Measurements from ENCODE around the gene ANXA8L1.
"Not testable (repeated sequence)": the region's sequence is repeated elsewhere in the genome, so short reads cannot be mapped to it uniquely, and the experiment has no call there.

Gene ANXA8L1, protein sequence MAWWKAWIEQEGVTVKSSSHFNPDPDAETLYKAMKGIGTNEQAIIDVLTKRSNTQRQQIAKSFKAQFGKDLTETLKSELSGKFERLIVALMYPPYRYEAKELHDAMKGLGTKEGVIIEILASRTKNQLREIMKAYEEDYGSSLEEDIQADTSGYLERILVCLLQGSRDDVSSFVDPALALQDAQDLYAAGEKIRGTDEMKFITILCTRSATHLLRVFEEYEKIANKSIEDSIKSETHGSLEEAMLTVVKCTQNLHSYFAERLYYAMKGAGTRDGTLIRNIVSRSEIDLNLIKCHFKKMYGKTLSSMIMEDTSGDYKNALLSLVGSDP

DNA sequence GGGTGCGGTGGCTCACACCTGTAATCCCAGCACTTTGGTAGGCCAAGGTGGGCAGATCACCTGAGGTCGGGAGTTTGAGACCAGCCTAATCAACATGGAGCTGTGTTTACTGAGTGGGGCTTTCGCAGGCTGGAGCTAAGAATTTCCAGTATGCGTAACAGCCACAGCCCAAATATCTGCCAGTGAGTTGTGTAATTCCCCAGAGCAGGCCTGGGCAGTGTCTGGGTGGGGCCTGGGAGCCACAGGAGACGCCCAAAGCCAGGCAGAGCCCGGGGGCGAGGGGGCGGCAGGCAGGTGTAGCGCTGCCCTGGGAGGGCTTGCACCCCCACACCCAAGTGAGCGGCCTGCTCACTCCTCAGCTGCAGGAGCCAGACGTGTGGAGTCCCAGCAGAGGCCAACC, at the start of gene ANXA8L1:
Gene ANXA8L1, plus strand, starts transcription at position 371 of the 400 bp plus-strand sequence. CDS start 76 bp downstream, outside the sequence.
- not testable (repeated sequence) for DNase-seq (ENCODE audit: low read depth); H3K27me3 ChIP-seq (replicated peaks; ENCODE audit: control insufficient read depth, insufficient read depth, low read length); H3K36me3 ChIP-seq (ENCODE audit: control insufficient read depth, insufficient read depth, low read length, severe bottlenecking); H3K4me3 ChIP-seq (ENCODE audit: low read length); H3K9ac ChIP-seq (ENCODE audit: low read length); H3K4me1 ChIP-seq (ENCODE audit: control insufficient read depth, insufficient read depth, low read length); H3K9me3 ChIP-seq (ENCODE audit: control insufficient read depth, low read length)

GRCh38 chr10:46326066-46326465, 49.5 kb upstream of the ANXA8L1 start:
- Histone ChIP-seq H3K27me3 (replicated peaks; ENCODE audit: control insufficient read depth, insufficient read depth, low read length) (peaks cover 46% of the 10 kb centered on the region), H3K4me3 (ENCODE audit: low read length) (no peak overlapping the region), H3K36me3 (ENCODE audit: control insufficient read depth, insufficient read depth, low read length, severe bottlenecking) (no peaks in the 10 kb centered on the region), H3K9ac (ENCODE audit: low read length) (no peak overlapping the region), H3K4me1 (ENCODE audit: control insufficient read depth, insufficient read depth, low read length) (peaks cover 3% of the 10 kb centered on the region), H3K9me3 (ENCODE audit: control insufficient read depth, low read length) (no peaks in the 10 kb centered on the region)
- DNase-seq (ENCODE audit: low read depth), result no peak

- no peak overlapping the region for H3K9ac ChIP-seq (ENCODE audit: low read length)
- H3K36me3 ChIP-seq (ENCODE audit: control insufficient read depth, insufficient read depth, low read length, severe bottlenecking), result no peaks in the 10 kb centered on the region
- no peaks in the 10 kb centered on the region for H3K9me3 ChIP-seq (ENCODE audit: control insufficient read depth, low read length)
- DNase-seq (ENCODE audit: low read depth), result no peak
- peaks cover 49% of the 10 kb centered on the region for H3K27me3 ChIP-seq (replicated peaks; ENCODE audit: control insufficient read depth, insufficient read depth, low read length)
- peaks cover 3% of the 10 kb centered on the region for H3K4me1 ChIP-seq (ENCODE audit: control insufficient read depth, insufficient read depth, low read length)
- H3K4me3 ChIP-seq (ENCODE audit: low read length), result no peak overlapping the region
Observed at GRCh38 chr10:46326971-46327370, 48.6 kb upstream of the ANXA8L1 start.

DNA sequence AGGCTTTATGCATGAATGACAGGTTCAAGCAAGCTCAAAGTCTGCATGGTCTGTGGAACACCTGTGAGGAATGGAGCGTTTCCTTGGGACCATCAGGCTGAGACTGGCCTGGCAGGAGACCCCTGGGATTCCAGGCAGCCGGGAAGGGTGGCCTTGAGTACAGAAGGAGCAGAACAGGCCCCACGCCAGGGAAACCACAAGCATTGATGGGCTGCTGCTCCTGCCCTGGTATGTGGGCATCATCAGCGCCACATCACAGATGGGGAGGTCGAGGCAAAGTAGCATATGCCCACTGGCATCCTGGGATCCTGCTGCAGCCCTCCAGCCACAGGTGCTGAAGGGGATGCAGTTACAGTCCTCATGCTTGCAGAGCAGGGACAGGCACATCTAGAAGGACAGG, 47.9 kb upstream of the ANXA8L1 start:
- no peaks in the 10 kb centered on the region for H3K36me3 ChIP-seq (ENCODE audit: control insufficient read depth, insufficient read depth, low read length, severe bottlenecking)
- no peaks in the 10 kb centered on the region for H3K9me3 ChIP-seq (ENCODE audit: control insufficient read depth, low read length)
- DNase-seq (ENCODE audit: low read depth), result no peak

GRCh38 chr10:46328853-46329689, 46.5 kb upstream of the ANXA8L1 start:
- Histone ChIP-seq H3K36me3 (ENCODE audit: control insufficient read depth, insufficient read depth, low read length, severe bottlenecking) (no peaks in the 10 kb centered on the region), H3K4me3 (ENCODE audit: low read length) (no peak overlapping the region), H3K9me3 (ENCODE audit: control insufficient read depth, low read length) (no peaks in the 10 kb centered on the region), H3K4me1 (ENCODE audit: control insufficient read depth, insufficient read depth, low read length) (no peaks in the 10 kb centered on the region), H3K27me3 (replicated peaks; ENCODE audit: control insufficient read depth, insufficient read depth, low read length) (peaks cover 51% of the 10 kb centered on the region), H3K9ac (ENCODE audit: low read length) (no peak overlapping the region)
- DNase-seq (ENCODE audit: low read depth), result no peak

More for the DNA sequence above, 47.9 kb upstream of the ANXA8L1 start:
- Histone ChIP-seq H3K4me1 (ENCODE audit: control insufficient read depth, insufficient read depth, low read length) (peaks cover 3% of the 10 kb centered on the region), H3K4me3 (ENCODE audit: low read length) (no peak overlapping the region), H3K27me3 (replicated peaks; ENCODE audit: control insufficient read depth, insufficient read depth, low read length) (peaks cover 51% of the 10 kb centered on the region), H3K9ac (ENCODE audit: low read length) (no peak overlapping the region)

DNA sequence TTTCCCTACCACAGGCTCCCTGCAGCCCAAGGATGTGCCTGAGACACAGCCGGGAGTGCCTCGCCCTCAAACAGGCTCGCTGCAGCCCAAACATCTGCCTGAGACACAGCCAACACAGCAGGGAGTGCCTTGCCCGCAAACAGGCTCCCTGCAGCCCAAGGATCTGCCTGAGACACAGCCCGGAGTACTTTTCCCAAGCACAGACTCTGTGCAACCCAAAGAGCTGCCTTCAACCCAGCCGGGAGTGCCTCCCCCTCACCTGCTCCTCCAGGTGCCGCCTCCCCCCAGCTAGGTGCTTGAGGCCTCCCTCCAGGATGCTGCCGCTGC, 45.9 kb upstream of the ANXA8L1 start:
- no peak overlapping the region for H3K9ac ChIP-seq (ENCODE audit: low read length)
- H3K36me3 ChIP-seq (ENCODE audit: control insufficient read depth, insufficient read depth, low read length, severe bottlenecking), result no peaks in the 10 kb centered on the region
- no peaks in the 10 kb centered on the region for H3K9me3 ChIP-seq (ENCODE audit: control insufficient read depth, low read length)
- DNase-seq (ENCODE audit: low read depth), result no peak
- no peaks in the 10 kb centered on the region for H3K4me1 ChIP-seq (ENCODE audit: control insufficient read depth, insufficient read depth, low read length)
- no peak overlapping the region for H3K4me3 ChIP-seq (ENCODE audit: low read length)
- H3K27me3 ChIP-seq (replicated peaks; ENCODE audit: control insufficient read depth, insufficient read depth, low read length), result peaks cover 51% of the 10 kb centered on the region

- peaks cover 49% of the 10 kb centered on the region for H3K27me3 ChIP-seq (replicated peaks; ENCODE audit: control insufficient read depth, insufficient read depth, low read length)
- no peaks in the 10 kb centered on the region for H3K4me1 ChIP-seq (ENCODE audit: control insufficient read depth, insufficient read depth, low read length)
- no peak overlapping the region for H3K9ac ChIP-seq (ENCODE audit: low read length)
- H3K9me3 ChIP-seq (ENCODE audit: control insufficient read depth, low read length), result no peaks in the 10 kb centered on the region
- no peak for DNase-seq (ENCODE audit: low read depth)
- H3K36me3 ChIP-seq (ENCODE audit: control insufficient read depth, insufficient read depth, low read length, severe bottlenecking), result no peaks in the 10 kb centered on the region
- H3K4me3 ChIP-seq (ENCODE audit: low read length), result no peak overlapping the region
Observed at GRCh38 chr10:46330894-46331293, 44.7 kb upstream of the ANXA8L1 start.

- H3K9me3 ChIP-seq (ENCODE audit: control insufficient read depth, low read length); H3K4me3 ChIP-seq (ENCODE audit: low read length); H3K36me3 ChIP-seq (ENCODE audit: control insufficient read depth, insufficient read depth, low read length, severe bottlenecking); H3K9ac ChIP-seq (ENCODE audit: low read length); H3K27me3 ChIP-seq (replicated peaks; ENCODE audit: control insufficient read depth, insufficient read depth, low read length); H3K4me1 ChIP-seq (ENCODE audit: control insufficient read depth, insufficient read depth, low read length); DNase-seq (ENCODE audit: low read depth): not testable (repeated sequence)
Observed at GRCh38 chr10:46365484-46365883, 10.1 kb upstream of the ANXA8L1 start.

- not testable (repeated sequence) for H3K4me3 ChIP-seq (ENCODE audit: low read length); H3K9ac ChIP-seq (ENCODE audit: low read length); H3K27me3 ChIP-seq (replicated peaks; ENCODE audit: control insufficient read depth, insufficient read depth, low read length); H3K36me3 ChIP-seq (ENCODE audit: control insufficient read depth, insufficient read depth, low read length, severe bottlenecking); H3K9me3 ChIP-seq (ENCODE audit: control insufficient read depth, low read length); DNase-seq (ENCODE audit: low read depth); H3K4me1 ChIP-seq (ENCODE audit: control insufficient read depth, insufficient read depth, low read length)
Observed at GRCh38 chr10:46367209-46367608, 8.4 kb upstream of the ANXA8L1 start.

DNA sequence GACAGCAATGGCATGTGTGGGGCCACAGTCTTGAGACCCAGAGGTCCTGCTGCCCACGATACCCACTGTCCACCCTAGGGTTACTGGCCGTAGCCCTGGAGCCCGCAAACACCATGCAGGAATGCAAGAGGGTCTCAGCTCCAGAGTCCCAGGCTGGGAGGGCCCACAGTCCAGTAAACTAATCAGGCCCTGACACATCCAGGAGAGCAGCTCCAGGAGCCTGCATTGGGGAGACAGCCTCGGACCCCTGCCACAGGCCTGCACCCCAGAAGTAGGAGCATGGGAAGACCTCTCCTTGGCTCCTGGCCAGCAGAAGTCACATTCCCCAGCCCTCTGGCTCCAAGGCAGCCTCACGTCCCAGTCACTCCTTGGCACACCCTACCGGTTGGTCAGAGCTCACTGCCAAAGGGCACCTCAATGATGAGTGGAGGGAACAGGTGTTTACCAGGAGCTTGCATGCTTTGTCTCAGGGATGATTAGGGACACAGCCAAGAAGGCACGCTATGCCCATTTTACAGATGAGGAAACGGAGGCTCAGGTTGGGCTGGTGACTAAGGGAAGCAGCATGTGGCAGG, 7.8 kb upstream of the ANXA8L1 start:
- H3K9ac ChIP-seq (ENCODE audit: low read length), result not testable (repeated sequence)

DNA sequence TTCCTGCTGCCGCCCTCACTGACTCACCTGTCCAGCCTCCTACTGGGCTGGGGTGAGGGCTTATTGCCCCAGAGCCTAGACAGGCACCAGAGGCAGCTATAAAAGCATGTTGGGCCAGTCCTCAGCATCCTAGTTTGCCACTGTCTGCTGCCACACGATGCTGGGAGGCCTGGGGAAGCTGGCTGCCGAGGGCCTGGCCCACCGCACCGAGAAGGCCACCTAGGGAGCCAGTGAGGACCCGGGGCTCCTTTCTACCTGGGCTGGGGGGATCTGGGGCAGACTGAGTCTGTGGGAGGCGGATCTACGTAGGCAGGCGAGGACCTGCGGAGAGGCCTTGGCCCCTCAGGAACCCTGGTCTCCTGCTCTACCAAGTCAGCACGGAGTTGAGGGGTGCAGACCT, 6.6 kb upstream of the ANXA8L1 start:
- not testable (repeated sequence) for DNase-seq (ENCODE audit: low read depth); H3K27me3 ChIP-seq (replicated peaks; ENCODE audit: control insufficient read depth, insufficient read depth, low read length); H3K36me3 ChIP-seq (ENCODE audit: control insufficient read depth, insufficient read depth, low read length, severe bottlenecking); H3K9ac ChIP-seq (ENCODE audit: low read length); H3K4me1 ChIP-seq (ENCODE audit: control insufficient read depth, insufficient read depth, low read length); H3K9me3 ChIP-seq (ENCODE audit: control insufficient read depth, low read length); H3K4me3 ChIP-seq (ENCODE audit: low read length)

More for the DNA sequence above, 7.8 kb upstream of the ANXA8L1 start:
- H3K4me3 ChIP-seq (ENCODE audit: low read length); DNase-seq (ENCODE audit: low read depth); H3K27me3 ChIP-seq (replicated peaks; ENCODE audit: control insufficient read depth, insufficient read depth, low read length); H3K9me3 ChIP-seq (ENCODE audit: control insufficient read depth, low read length); H3K36me3 ChIP-seq (ENCODE audit: control insufficient read depth, insufficient read depth, low read length, severe bottlenecking); H3K4me1 ChIP-seq (ENCODE audit: control insufficient read depth, insufficient read depth, low read length): not testable (repeated sequence)

Measured in adipocyte (in vitro differentiated cells).